Lower leg skin (tissue), 3 donors: ENCODE results near the gene TBC1D22A.

ENCODE experiments used
- POLR2A ChIP-seq, 2 donors: fragments of 450-650 bp; IDR thresholded peaks; one replicate each; pipeline ENCODE4 v1.6.1; 2016 to 2017; ENCODE audit warnings: antibody characterized with exemption in 2 of 2, mild to moderate bottlenecking in 1 of 2, moderate library complexity in 1 of 2
- TF ChIP-seq, protein P1 (sequence below), 3 donors: fragments of 450-650 bp; IDR thresholded peaks; one replicate each; pipeline ENCODE4 v1.5.1; 2016; ENCODE audit warnings: antibody characterized with exemption in 3 of 3, mild to moderate bottlenecking in 3 of 3, moderate library complexity in 2 of 3

DNA sequence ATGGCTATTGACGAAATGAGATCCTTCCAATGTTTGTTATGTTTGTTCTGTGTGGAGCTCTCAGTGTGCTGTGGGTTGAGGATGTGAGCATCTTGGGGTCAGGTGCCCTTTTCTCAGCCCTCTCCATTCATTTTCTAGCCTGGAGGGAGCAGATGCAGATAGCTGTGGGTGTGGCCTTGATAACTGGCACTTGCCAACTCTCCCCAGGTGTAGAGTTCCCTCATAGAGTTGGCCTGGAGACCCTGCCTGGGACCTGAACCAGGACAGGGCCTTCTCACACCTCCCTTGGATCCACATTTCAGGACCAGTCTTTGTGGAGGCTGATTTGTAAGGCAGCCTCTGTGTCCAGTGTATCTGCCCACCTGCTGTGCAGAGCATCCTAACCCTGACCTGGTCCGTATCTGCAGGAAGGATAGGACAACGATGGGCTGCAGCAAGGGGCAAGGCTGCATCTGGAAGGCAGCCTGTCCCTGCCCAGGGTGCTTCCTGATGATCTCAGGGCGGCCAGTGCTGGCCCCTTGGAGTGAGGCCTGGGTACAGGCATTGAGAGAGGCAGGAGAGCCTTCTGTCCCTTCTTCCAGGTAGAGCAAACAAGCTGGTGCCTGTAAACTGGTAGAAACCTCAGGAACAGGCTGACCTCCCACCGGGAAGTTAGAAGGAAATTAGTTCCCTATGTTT lies 245.9 kb downstream of the TBC1D22A start:
- TF ChIP-seq, protein P1, sequence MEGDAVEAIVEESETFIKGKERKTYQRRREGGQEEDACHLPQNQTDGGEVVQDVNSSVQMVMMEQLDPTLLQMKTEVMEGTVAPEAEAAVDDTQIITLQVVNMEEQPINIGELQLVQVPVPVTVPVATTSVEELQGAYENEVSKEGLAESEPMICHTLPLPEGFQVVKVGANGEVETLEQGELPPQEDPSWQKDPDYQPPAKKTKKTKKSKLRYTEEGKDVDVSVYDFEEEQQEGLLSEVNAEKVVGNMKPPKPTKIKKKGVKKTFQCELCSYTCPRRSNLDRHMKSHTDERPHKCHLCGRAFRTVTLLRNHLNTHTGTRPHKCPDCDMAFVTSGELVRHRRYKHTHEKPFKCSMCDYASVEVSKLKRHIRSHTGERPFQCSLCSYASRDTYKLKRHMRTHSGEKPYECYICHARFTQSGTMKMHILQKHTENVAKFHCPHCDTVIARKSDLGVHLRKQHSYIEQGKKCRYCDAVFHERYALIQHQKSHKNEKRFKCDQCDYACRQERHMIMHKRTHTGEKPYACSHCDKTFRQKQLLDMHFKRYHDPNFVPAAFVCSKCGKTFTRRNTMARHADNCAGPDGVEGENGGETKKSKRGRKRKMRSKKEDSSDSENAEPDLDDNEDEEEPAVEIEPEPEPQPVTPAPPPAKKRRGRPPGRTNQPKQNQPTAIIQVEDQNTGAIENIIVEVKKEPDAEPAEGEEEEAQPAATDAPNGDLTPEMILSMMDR (IDR thresholded peaks at IDR 0.05), result no peak
- no peak for TF ChIP-seq POLR2A (IDR thresholded peaks at IDR 0.05)
